WTC11 (cell line): ENCODE results near the gene FMOD. TPM values are rescaled to one million over a fixed set of nuclear protein-coding genes. Genes with fewer than 3 reads are reported as not detected.

Experiments
- ATAC-seq: fragments of 200-7000 bp; cut with Tn5 transposase; 2 replicates; pipeline ENCODE4 v1.10.0; 2021; ENCODE audit warnings: mild to moderate bottlenecking, moderate library complexity
- CTCF ChIA-PET: fragments of 300-600 bp; sonication (Branson Sonifier 250); formaldehyde crosslinking; loops from one replicate; lab custom pipeline; 2021; ENCODE audit warnings: antibody characterized with exemption; lab: Charles Lee
- POLR2A ChIA-PET: fragments of 350-600 bp; sonication (Branson Sonifier 250); formaldehyde crosslinking; loops from one replicate; lab custom pipeline; 2021; ENCODE audit warnings: antibody characterized with exemption; lab: Charles Lee
- DNase-seq: peaks from one replicate; pipeline ENCODE4 v3.0.0; 2021; ENCODE audit warnings: low spot score
- H3K27ac Mint-ChIP-seq: 2 replicates; pipeline ENCODE4 v1.8.0; 2021; ENCODE audit warnings: mixed read lengths
- H3K27me3 Mint-ChIP-seq: 2 replicates; pipeline ENCODE4 v1.8.0; 2021; ENCODE audit warnings: low read depth, mild to moderate bottlenecking, moderate library complexity, mixed read lengths
- H3K36me3 Mint-ChIP-seq: 2 replicates; pipeline ENCODE4 v1.8.0; 2021; ENCODE audit warnings: mixed read lengths
- H3K4me1 Mint-ChIP-seq: 2 replicates; pipeline ENCODE4 v1.8.0; 2022; ENCODE audit warnings: mixed read lengths
- H3K4me3 Mint-ChIP-seq: 2 replicates; pipeline ENCODE4 v1.8.0; 2021; ENCODE audit warnings: mild to moderate bottlenecking, moderate library complexity, mixed read lengths
- H3K9me3 Mint-ChIP-seq: 2 replicates; pipeline ENCODE4 v1.8.0; 2021; ENCODE audit warnings: mixed read lengths
- CBFB ChIP-seq: sonication (generic); formaldehyde crosslinking; IDR thresholded peaks from 2 replicates; pipeline ENCODE4 v1.8.1; 2022; ENCODE audit warnings: mild to moderate bottlenecking, low read depth, missing genetic modification reagents
- CTCF ChIP-seq: fragments of 200-600 bp; IDR thresholded peaks from 2 replicates; pipeline ENCODE4 v1.8.0; 2022; ENCODE audit warnings: antibody characterized with exemption
- E2F1 ChIP-seq: sonication (generic); formaldehyde crosslinking; IDR thresholded peaks from 2 replicates; pipeline ENCODE4 v1.8.0; 2022; ENCODE audit warnings: mild to moderate bottlenecking, missing genetic modification reagents
- ELF4 ChIP-seq: sonication (generic); formaldehyde crosslinking; IDR thresholded peaks from 2 replicates; pipeline ENCODE4 v1.8.1; 2022; ENCODE audit warnings: low read depth, mild to moderate bottlenecking, moderate library complexity, missing genetic modification reagents
- EMX1 ChIP-seq: fragments of 250-450 bp; sonication (Bioruptor Pico); IDR thresholded peaks from 2 replicates; pipeline ENCODE4 v1.8.0; 2021; ENCODE audit warnings: mild to moderate bottlenecking
- ETV6 ChIP-seq: sonication (generic); formaldehyde crosslinking; IDR thresholded peaks from 2 replicates; pipeline ENCODE4 v1.8.1; 2022; ENCODE audit warnings: mild to moderate bottlenecking, missing genetic modification reagents
- JUN ChIP-seq: sonication (generic); formaldehyde crosslinking; IDR thresholded peaks from 2 replicates; pipeline ENCODE4 v1.8.0; 2023; ENCODE audit warnings: mild to moderate bottlenecking, missing genetic modification reagents
- MXD4 ChIP-seq: fragments of 250-450 bp; sonication (Bioruptor Pico); IDR thresholded peaks from 2 replicates; pipeline ENCODE4 v1.8.0; 2021; ENCODE audit warnings: mild to moderate bottlenecking, moderate library complexity, borderline replicate concordance
- MYBL2 ChIP-seq: sonication (generic); formaldehyde crosslinking; IDR thresholded peaks from 2 replicates; pipeline ENCODE4 v1.8.1; 2023; ENCODE audit warnings: mild to moderate bottlenecking, moderate library complexity, missing genetic modification reagents
- NFATC4 ChIP-seq: fragments of 250-450 bp; sonication (Bioruptor Pico); IDR thresholded peaks from 2 replicates; pipeline ENCODE4 v1.9.0; 2021; ENCODE audit warnings: mild to moderate bottlenecking
- NFYB ChIP-seq: sonication (generic); formaldehyde crosslinking; conservative IDR thresholded peaks from 2 replicates; pipeline ENCODE4 v1.8.0; 2022; ENCODE audit warnings: low read depth, missing genetic modification reagents
- NR2C2 ChIP-seq: sonication (generic); formaldehyde crosslinking; IDR thresholded peaks from 2 replicates; pipeline ENCODE4 v1.8.0; 2022; ENCODE audit warnings: mild to moderate bottlenecking, missing genetic modification reagents
- RORB ChIP-seq: fragments of 250-450 bp; sonication (Bioruptor Pico); IDR thresholded peaks from 2 replicates; pipeline ENCODE4 v1.9.0; 2021; ENCODE audit warnings: mild to moderate bottlenecking
- TCF7 ChIP-seq: sonication (generic); formaldehyde crosslinking; IDR thresholded peaks from 2 replicates; pipeline ENCODE4 v1.8.0; 2022; ENCODE audit warnings: mild to moderate bottlenecking, low read depth, missing genetic modification reagents, moderate library complexity
- ZNF121 ChIP-seq: sonication (generic); formaldehyde crosslinking; IDR thresholded peaks from 2 replicates; pipeline ENCODE4 v1.8.0; 2023; ENCODE audit warnings: missing genetic modification reagents
- ZNF281 ChIP-seq: sonication (generic); formaldehyde crosslinking; IDR thresholded peaks from 2 replicates; pipeline ENCODE4 v1.8.0; 2023; ENCODE audit warnings: mild to moderate bottlenecking, missing genetic modification reagents
- ZNF396 ChIP-seq: fragments of 250-450 bp; sonication (Bioruptor Pico); IDR thresholded peaks from 2 replicates; pipeline ENCODE4 v1.8.0; 2021; ENCODE audit warnings: mild to moderate bottlenecking, moderate library complexity, borderline replicate concordance
- ZNF423 ChIP-seq: fragments of 250-450 bp; sonication (Bioruptor Pico); IDR thresholded peaks from 2 replicates; pipeline ENCODE4 v2.1.2; 2022; ENCODE audit warnings: mild to moderate bottlenecking, moderate library complexity
- ZNF532 ChIP-seq: fragments of 250-450 bp; sonication (Bioruptor Pico); IDR thresholded peaks from 2 replicates; pipeline ENCODE4 v1.9.0; 2021; ENCODE audit warnings: mild to moderate bottlenecking, borderline replicate concordance
- total RNA-seq: library from RNA; stranded (reverse); gene quantifications from 3 replicates; pipeline ENCODE4 v1.2.3, GENCODE V29; 2021
- TF ChIP-seq, protein P1 (sequence below): sonication (generic); formaldehyde crosslinking; IDR thresholded peaks from 2 replicates; pipeline ENCODE4 v1.8.0; 2023; ENCODE audit warnings: missing genetic modification reagents, mild to moderate bottlenecking, borderline replicate concordance

The FMOD gene
- total RNA-seq, 1 experiment from 2014 or later: 0.79 TPM

- ChIA-PET CTCF (interaction anchor here (0.7 to 2.2 kb wide), 3 partner anchors 27 to 257 kb away, joined by 3 to 13 read pairs (median 6); no protein-coding TSS in a partner anchor), POLR2A (no interaction called here)
- Mint-ChIP-seq H3K4me3 (no peak overlapping the region), H3K36me3 (no peaks in the 10 kb centered on the region), H3K27me3 (peaks cover 75% of the 10 kb centered on the region), H3K27ac (no peak overlapping the region), H3K4me1 (peaks cover 7% of the 10 kb centered on the region), H3K9me3 (no peaks in the 10 kb centered on the region)
- DNase-seq (no peak), ATAC-seq (no peak)
- TF ChIP-seq NFYB (CRISPR knock-in tag) (no peak), JUN (CRISPR knock-in tag) (no peak), EMX1 (CRISPR knock-in tag) (no peak), ETV6 (CRISPR knock-in tag) (no peak), ZNF281 (CRISPR knock-in tag) (no peak), MYBL2 (CRISPR knock-in tag) (no peak), CTCF (no peak), NR2C2 (CRISPR knock-in tag) (no peak)
These were observed 54.4 kb downstream of the FMOD start for GRCh38 chr1:203296460-203297073.

DNA sequence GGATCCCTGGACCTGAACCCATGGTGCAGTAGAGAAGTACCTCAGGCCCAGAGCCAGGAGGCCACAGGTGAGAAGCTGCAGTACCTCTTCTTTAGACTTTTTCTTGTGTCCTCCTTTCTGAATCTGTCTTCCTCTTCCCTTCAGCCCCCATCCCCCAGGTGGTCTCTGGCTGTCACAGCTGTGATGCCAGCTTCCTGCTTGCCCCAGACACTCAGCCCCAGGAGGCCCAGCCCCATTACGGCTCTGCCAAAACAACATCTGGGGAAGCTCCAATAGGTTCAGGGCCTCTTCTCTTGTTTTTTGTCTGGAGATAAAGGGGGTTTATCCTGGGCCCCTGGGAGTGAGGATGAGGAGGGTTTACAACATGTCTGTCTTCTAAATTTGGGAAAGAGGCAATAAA lies 55.1 kb downstream of the FMOD start:
- CTCF ChIA-PET: interaction anchor here (0.7 to 2.2 kb wide), 5 partner anchors 23 to 256 kb away, joined by 3 to 13 read pairs (median 6); no protein-coding TSS in a partner anchor
- Mint-ChIP-seq H3K4me3 (no peak overlapping the region), H3K9me3 (no peaks in the 10 kb centered on the region), H3K4me1 (peaks cover 15% of the 10 kb centered on the region), H3K27ac (no peak overlapping the region), H3K36me3 (no peaks in the 10 kb centered on the region), H3K27me3 (peaks cover 73% of the 10 kb centered on the region)
- ATAC-seq (no peak), DNase-seq (no peak)
- POLR2A ChIA-PET: interaction anchor here (0.8 kb wide), 1 partner anchor 12 kb away, joined by 4 read pairs; no protein-coding TSS in a partner anchor
- no peak for TF ChIP-seq RORB (CRISPR knock-in tag)
- TF ChIP-seq E2F1 (CRISPR knock-in tag): no peak
- TF ChIP-seq, protein P1, sequence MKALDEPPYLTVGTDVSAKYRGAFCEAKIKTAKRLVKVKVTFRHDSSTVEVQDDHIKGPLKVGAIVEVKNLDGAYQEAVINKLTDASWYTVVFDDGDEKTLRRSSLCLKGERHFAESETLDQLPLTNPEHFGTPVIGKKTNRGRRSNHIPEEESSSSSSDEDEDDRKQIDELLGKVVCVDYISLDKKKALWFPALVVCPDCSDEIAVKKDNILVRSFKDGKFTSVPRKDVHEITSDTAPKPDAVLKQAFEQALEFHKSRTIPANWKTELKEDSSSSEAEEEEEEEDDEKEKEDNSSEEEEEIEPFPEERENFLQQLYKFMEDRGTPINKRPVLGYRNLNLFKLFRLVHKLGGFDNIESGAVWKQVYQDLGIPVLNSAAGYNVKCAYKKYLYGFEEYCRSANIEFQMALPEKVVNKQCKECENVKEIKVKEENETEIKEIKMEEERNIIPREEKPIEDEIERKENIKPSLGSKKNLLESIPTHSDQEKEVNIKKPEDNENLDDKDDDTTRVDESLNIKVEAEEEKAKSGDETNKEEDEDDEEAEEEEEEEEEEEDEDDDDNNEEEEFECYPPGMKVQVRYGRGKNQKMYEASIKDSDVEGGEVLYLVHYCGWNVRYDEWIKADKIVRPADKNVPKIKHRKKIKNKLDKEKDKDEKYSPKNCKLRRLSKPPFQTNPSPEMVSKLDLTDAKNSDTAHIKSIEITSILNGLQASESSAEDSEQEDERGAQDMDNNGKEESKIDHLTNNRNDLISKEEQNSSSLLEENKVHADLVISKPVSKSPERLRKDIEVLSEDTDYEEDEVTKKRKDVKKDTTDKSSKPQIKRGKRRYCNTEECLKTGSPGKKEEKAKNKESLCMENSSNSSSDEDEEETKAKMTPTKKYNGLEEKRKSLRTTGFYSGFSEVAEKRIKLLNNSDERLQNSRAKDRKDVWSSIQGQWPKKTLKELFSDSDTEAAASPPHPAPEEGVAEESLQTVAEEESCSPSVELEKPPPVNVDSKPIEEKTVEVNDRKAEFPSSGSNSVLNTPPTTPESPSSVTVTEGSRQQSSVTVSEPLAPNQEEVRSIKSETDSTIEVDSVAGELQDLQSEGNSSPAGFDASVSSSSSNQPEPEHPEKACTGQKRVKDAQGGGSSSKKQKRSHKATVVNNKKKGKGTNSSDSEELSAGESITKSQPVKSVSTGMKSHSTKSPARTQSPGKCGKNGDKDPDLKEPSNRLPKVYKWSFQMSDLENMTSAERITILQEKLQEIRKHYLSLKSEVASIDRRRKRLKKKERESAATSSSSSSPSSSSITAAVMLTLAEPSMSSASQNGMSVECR (CRISPR knock-in tag): no peak
- TF ChIP-seq ZNF396: no peak
- TF ChIP-seq CBFB: no peak
- no peak for TF ChIP-seq MXD4 (CRISPR knock-in tag)
- no peak for TF ChIP-seq ZNF121 (CRISPR knock-in tag)
- no peak for TF ChIP-seq ZNF423
- no peak for TF ChIP-seq ZNF532 (CRISPR knock-in tag)
- TF ChIP-seq TCF7 (CRISPR knock-in tag): no peak
- TF ChIP-seq NFATC4 (CRISPR knock-in tag): no peak
- no peak for TF ChIP-seq ELF4 (CRISPR knock-in tag)
